ENCODE data around the gene KBTBD3. TPM values are rescaled to one million over a fixed set of nuclear protein-coding genes. Genes with fewer than 3 reads are reported as not detected.
"Not testable (repeated sequence)": the region's sequence is repeated elsewhere in the genome, so short reads cannot be mapped to it uniquely, and the experiment has no call there.

Gene KBTBD3
- polyA plus RNA-seq, 3 donors from 2014 or later, result 8.5 to 15.5 (median 11.7) TPM

GRCh38 chr11:106011481-106011880 lies 65.7 kb downstream of the KBTBD3 start:
- Mint-ChIP-seq H3K36me3 (peaks cover 43 to 45% (median 44%) of the 10 kb centered on the region in 3 donors), H3K4me3 (no peak overlapping the region), H3K9me3 (no peaks in the 10 kb centered on the region), H3K27me3 (ENCODE audit: low read depth in 3 of 3) (peaks cover 0 to 1% (median 0%) of the 10 kb centered on the region in 3 donors), H3K4me1 (peaks cover 24 to 72% of the 10 kb centered on the region in 2 donors), H3K27ac (no peak overlapping the region)
- DNase-seq, result no peak

GRCh38 chr11:106003094-106003493 lies 74.1 kb downstream of the KBTBD3 start:
- H3K9me3 Mint-ChIP-seq, result peaks cover 7 to 17% (median 10%) of the 10 kb centered on the region in 6 donors
- not testable (repeated sequence) for H3K27ac Mint-ChIP-seq; H3K4me3 Mint-ChIP-seq; DNase-seq; H3K27me3 Mint-ChIP-seq (ENCODE audit: low read depth in 3 of 3)
- peaks cover 2 to 35% of the 10 kb centered on the region in 2 donors for H3K4me1 Mint-ChIP-seq
- peaks cover 53 to 76% (median 69%) of the 10 kb centered on the region in 3 donors for H3K36me3 Mint-ChIP-seq

GRCh38 chr11:106001304-106002012 lies 75.7 kb downstream of the KBTBD3 start:
- Mint-ChIP-seq H3K27me3 (ENCODE audit: low read depth in 3 of 3) (peaks cover 0 to 1% (median 0%) of the 10 kb centered on the region in 3 donors), H3K4me3 (no peak overlapping the region)

More at GRCh38 chr11:106001304-106002012, 75.7 kb downstream of the KBTBD3 start:
- DNase-seq, result no peak
- Mint-ChIP-seq H3K36me3 (peaks cover 44 to 66% (median 62%) of the 10 kb centered on the region in 3 donors), H3K4me1 (peaks cover 2 to 30% of the 10 kb centered on the region in 2 donors), H3K27ac (no peak overlapping the region), H3K9me3 (peaks cover 7 to 17% (median 10%) of the 10 kb centered on the region in 6 donors)

Other genes with a start within 250 kb of the KBTBD3 start
- gene MSANTD4, start 55.1 kb downstream of the KBTBD3 start, polyA plus RNA-seq, result 1 to 10 TPM in 2 of 3 donors, not detected in 1; 2.8 to 5.9 TPM
- gene AASDHPPT, start 315 bp upstream of the KBTBD3 start, polyA plus RNA-seq, result 10 to 100 TPM; 25.0 to 64.1 (median 36.1) TPM